Mucosa of stomach (tissue), 1 donor: Measurements from ENCODE around the gene TTC9B.
"Not testable (repeated sequence)": the region's sequence is repeated elsewhere in the genome, so short reads cannot be mapped to it uniquely, and the experiment has no call there.

Experiments
- H3K27me3 ChIP-seq: one replicate; pipeline ENCODE4 v1.7.0; 2013; ENCODE audit warnings: mild to moderate bottlenecking, low read length; ENCODE audit not compliant: control insufficient read depth, insufficient read depth
- H3K36me3 ChIP-seq: one replicate; pipeline ENCODE4 v1.7.0; 2013; ENCODE audit warnings: low read length; ENCODE audit not compliant: control insufficient read depth, insufficient read depth
- H3K4me1 ChIP-seq: one replicate; pipeline ENCODE4 v1.7.0; 2013; ENCODE audit warnings: mild to moderate bottlenecking, low read length; ENCODE audit not compliant: control insufficient read depth, insufficient read depth
- H3K4me3 ChIP-seq: one replicate; pipeline ENCODE4 v1.7.0; 2013; ENCODE audit warnings: low read length
- H3K9ac ChIP-seq: one replicate; pipeline ENCODE4 v1.7.0; 2013; ENCODE audit warnings: mild to moderate bottlenecking, low read length, moderate library complexity
- H3K9me3 ChIP-seq: one replicate; pipeline ENCODE4 v1.7.0; 2013; ENCODE audit warnings: mild to moderate bottlenecking, low read length, moderate library complexity; ENCODE audit not compliant: control insufficient read depth
- donor health status: Pancreatic carcinoma.

Gene TTC9B

GRCh38 chr19:40169482-40170302 is 48.5 kb downstream of the TTC9B start:
- H3K27me3 ChIP-seq, H3K4me1 ChIP-seq, H3K9me3 ChIP-seq, H3K4me3 ChIP-seq, H3K9ac ChIP-seq, H3K36me3 ChIP-seq: not testable (repeated sequence)
